Stimulated activated CD4-positive, alpha-beta T cell treated with anti-CD3 and anti-CD28 coated beads, TNF-alpha, amount 100 ng/mL, for 48 hours (primary cell): ENCODE measurements around the gene GALR2.

Experiments
- DNase-seq, 3 donors: peaks; one replicate each; pipeline ENCODE4 v3.0.0-alpha.2; 2020; ENCODE audit warnings: low read depth in 3 of 3

GALR2 gene

GRCh38 chr17:76124582-76125390, 50.2 kb downstream of the GALR2 start:
- no peak for DNase-seq

GRCh38 chr17:76125391-76125675, 50.8 kb downstream of the GALR2 start:
- DNase-seq, result no peak

- DNase-seq, result no peak
These were observed 51.3 kb downstream of the GALR2 start for GRCh38 chr17:76125922-76126321.
